ENCODE data around the gene HCFC2. TPM values are rescaled to one million over a fixed set of nuclear protein-coding genes. Genes with fewer than 3 reads are reported as not detected.

Gene HCFC2
- total RNA-seq, 6 experiments from 2014 or later: 7.3 to 12.7 (median 9.7) TPM

DNA sequence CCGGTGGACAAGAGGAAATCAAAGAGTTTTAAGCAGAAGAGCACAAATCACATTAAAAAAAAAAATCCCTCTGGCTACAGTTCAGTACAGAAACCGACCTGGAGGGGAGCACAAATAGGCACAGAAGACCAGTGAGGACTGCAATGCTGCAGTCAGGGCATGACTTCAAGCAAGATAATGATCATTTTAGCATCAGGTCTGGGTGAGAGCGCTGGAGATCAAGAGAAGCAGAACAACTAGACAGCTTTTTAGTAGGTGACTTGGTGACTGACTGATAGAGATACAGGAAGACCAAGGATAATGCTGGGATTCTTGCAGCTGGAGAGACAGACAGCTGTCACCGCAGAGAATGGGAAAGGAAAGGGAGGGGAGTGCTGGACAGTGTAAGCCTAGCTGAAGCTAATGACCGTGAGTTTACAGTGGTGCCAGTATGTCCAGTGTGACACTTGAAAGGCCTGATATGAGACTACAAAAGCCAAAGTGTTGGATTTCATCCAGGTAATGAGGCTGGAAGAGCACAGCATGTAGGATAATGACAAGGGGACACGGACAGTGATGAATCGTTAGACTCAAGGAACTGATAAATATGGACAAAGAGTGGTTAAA lies 68.1 kb downstream of the HCFC2 start:
- peak in 1 of 3 donors; percentile 54 for DNase-seq
- Histone ChIP-seq H3K9me3 (no peaks in the 10 kb centered on the region), H3K27ac (peak overlapping the region; percentile 20 to 59 (median 56)), H3K27me3 (no peaks in the 10 kb centered on the region), H3K4me1 (peaks cover 0 to 44% (median 25%) of the 10 kb centered on the region in 4 donors), H3K4me3 (no peak overlapping the region), H3K36me3 (peaks cover 0 to 17% (median 3%) of the 10 kb centered on the region in 4 donors)
- TF ChIP-seq, protein P1, sequence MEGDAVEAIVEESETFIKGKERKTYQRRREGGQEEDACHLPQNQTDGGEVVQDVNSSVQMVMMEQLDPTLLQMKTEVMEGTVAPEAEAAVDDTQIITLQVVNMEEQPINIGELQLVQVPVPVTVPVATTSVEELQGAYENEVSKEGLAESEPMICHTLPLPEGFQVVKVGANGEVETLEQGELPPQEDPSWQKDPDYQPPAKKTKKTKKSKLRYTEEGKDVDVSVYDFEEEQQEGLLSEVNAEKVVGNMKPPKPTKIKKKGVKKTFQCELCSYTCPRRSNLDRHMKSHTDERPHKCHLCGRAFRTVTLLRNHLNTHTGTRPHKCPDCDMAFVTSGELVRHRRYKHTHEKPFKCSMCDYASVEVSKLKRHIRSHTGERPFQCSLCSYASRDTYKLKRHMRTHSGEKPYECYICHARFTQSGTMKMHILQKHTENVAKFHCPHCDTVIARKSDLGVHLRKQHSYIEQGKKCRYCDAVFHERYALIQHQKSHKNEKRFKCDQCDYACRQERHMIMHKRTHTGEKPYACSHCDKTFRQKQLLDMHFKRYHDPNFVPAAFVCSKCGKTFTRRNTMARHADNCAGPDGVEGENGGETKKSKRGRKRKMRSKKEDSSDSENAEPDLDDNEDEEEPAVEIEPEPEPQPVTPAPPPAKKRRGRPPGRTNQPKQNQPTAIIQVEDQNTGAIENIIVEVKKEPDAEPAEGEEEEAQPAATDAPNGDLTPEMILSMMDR (IDR thresholded peaks at IDR 0.05): no peak
- no peak for TF ChIP-seq POLR2A (IDR thresholded peaks at IDR 0.05)
- 16% methylated on average over 6 of the region's 7 CpGs for WGBS (ENCODE audit: insufficient coverage, low coverage, low lambda C conversion rate, missing lambda C conversion rate)
- intact Hi-C loops (cut with DNase I): no loop called here
- peak; percentile 61 to 73 (median 67) for ATAC-seq

DNA sequence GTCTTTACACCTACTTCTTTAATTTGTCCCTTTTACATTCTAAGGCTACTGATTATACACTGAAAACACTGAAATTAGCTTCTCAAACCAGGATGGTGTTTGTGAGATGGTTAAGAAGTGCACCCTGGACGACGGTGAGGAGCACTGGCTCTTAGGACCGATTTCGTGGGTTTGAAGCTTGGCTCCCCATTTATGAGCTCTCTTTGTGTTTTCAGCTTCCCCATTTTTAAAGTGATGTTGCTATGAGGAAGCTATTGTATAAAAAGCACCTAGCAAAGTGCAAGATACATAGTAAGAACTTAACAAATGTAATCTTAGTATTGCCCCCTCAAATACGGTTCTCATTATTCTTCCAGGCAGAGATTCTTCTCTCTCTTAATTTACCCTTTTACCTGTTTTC lies 69.0 kb downstream of the HCFC2 start:
- Histone ChIP-seq H3K36me3 (peaks cover 0 to 9% (median 0%) of the 10 kb centered on the region in 4 donors), H3K4me3 (no peak overlapping the region), H3K4me1 (peaks cover 0 to 44% (median 25%) of the 10 kb centered on the region in 4 donors), H3K27ac (peak overlapping the region in 2 of 3 donors; percentile 56 to 59), H3K27me3 (no peaks in the 10 kb centered on the region), H3K9me3 (no peaks in the 10 kb centered on the region)
- DNase-seq (no peak), ATAC-seq (no peak)
- no peak for TF ChIP-seq POLR2A (IDR thresholded peaks at IDR 0.05)
- TF ChIP-seq, protein P1 (IDR thresholded peaks at IDR 0.05): no peak
- 80% methylated on average over 5 of the region's 5 CpGs for WGBS (ENCODE audit: insufficient coverage, low coverage, low lambda C conversion rate, missing lambda C conversion rate)
- intact Hi-C loops (cut with DNase I): no loop called here

DNA sequence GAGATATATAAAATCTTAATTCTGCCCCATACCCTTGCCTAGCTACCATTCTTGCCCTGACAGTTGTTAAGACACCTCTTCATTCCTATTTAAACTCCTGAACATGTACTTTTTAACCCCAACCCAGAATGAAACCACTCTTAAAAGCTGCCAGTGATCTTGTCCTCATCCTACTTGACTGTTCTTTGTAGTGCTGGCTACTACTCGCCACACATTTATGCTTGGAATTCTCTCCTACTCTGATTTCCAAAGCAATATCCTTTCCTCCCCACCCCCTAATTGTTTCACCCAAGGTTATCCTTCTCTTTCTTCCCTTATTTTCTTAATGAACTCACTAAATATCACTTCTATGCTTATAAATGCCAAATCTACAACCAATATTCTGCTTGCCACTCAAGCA lies 69.5 kb downstream of the HCFC2 start:
- Histone ChIP-seq H3K27ac (peak overlapping the region in 1 of 3 donors; percentile 19), H3K4me1 (peaks cover 0 to 47% (median 25%) of the 10 kb centered on the region in 4 donors), H3K27me3 (no peaks in the 10 kb centered on the region), H3K9me3 (no peaks in the 10 kb centered on the region), H3K4me3 (no peak overlapping the region), H3K36me3 (peaks cover 0 to 6% (median 0%) of the 10 kb centered on the region in 4 donors)
- TF ChIP-seq POLR2A (IDR thresholded peaks at IDR 0.05): no peak
- TF ChIP-seq, protein P1 (IDR thresholded peaks at IDR 0.05): no peak
- WGBS (ENCODE audit: insufficient coverage, low coverage, low lambda C conversion rate, missing lambda C conversion rate): 100% methylated on average over 1 of the region's 1 CpG
- intact Hi-C loops (cut with DNase I): no loop called here
- DNase-seq (no peak), ATAC-seq (no peak)

DNA sequence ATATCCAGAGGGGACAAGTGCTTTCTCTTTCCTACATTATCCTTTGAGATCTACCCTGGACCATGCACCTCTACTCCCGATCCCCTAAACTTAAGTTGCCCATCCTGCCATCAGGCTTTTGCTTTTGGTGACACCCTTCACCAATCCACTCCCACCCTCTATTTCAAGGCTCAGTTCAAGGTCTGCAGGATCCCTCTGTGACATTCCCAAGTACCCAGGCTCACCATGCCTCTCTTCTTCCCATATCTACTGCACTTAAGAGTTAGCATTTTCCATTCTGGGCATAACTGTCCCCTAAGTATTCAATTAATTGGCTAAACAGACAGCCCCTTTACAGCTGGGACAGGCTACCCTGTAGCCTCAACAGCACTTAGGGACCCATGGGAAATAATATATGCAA lies 70.6 kb downstream of the HCFC2 start:
- intact Hi-C loops (cut with DNase I): no loop called here
- ATAC-seq (no peak), DNase-seq (no peak)
- H3K27me3 ChIP-seq: no peaks in the 10 kb centered on the region
- no peaks in the 10 kb centered on the region for H3K9me3 ChIP-seq
- H3K36me3 ChIP-seq: no peaks in the 10 kb centered on the region
- WGBS (ENCODE audit: insufficient coverage, low coverage, low lambda C conversion rate, missing lambda C conversion rate): 92% methylated on average over 1 of the region's 1 CpG
- H3K4me3 ChIP-seq: no peak overlapping the region
- no peak overlapping the region for H3K27ac ChIP-seq
- no peak for TF ChIP-seq POLR2A (IDR thresholded peaks at IDR 0.05)
- TF ChIP-seq, protein P1 (IDR thresholded peaks at IDR 0.05): no peak
- peaks cover 0 to 47% (median 25%) of the 10 kb centered on the region in 4 donors for H3K4me1 ChIP-seq
